K562 (cell line): ENCODE measurements around the gene SRRM4. TPM values are rescaled to one million over a fixed set of nuclear protein-coding genes. Genes with fewer than 3 reads are reported as not detected.

Experiments used
- ATAC-seq: fragments of 200-7000 bp; cut with Tn5 transposase; 3 replicates; pipeline ENCODE4 v1.9.1; 2020; ENCODE audit warnings: moderate library complexity
- BruUV-seq: library from RNA; stranded (reverse); fragments of 400-500 nt; replicated peaks from 2 replicates; lab custom pipeline; 2021; lab: Mats Ljungman, UMichigan
- CTCF ChIA-PET: fragments of 300-600 bp; formaldehyde crosslinking; extraction: SDS; loops from one replicate; lab custom pipeline; 2021; ENCODE audit warnings: low intra/inter-chr PET ratio; lab: Yijun Ruan, JAX
- POLR2A ChIA-PET: fragments of 300-600, 350-650 bp; sonication (Branson Sonifier 250); formaldehyde crosslinking; extraction: SDS; loops from one replicate; lab custom pipeline; 2021; ENCODE audit warnings: antibody characterized with exemption, inconsistent platforms; lab: Yijun Ruan, JAX
- DNase-seq, 4 experiments: peaks; one replicate each; pipeline versions ENCODE4 v3.0.0 to v3.0.0-alpha.2; 2011 to 2018; ENCODE audit warnings: low spot score in 3 of 4, mixed read lengths in 3 of 4; ENCODE audit errors: extremely low read depth in 1 of 4
- FAIRE-seq: peaks from 2 replicates; lab custom pipeline; 2011; peaks lifted over from hg19 to GRCh38; lab: Jason Lieb, UNC
- H2AFZ ChIP-seq: 2 replicates; pipeline ENCODE4 v1.6.0; 2011; ENCODE audit warnings: low read depth, low read length, control low read depth, inconsistent platforms
- H3K27ac ChIP-seq: fragments of 200-600 bp; 3 replicates; pipeline ENCODE4 v1.8.0; 2011; ENCODE audit warnings: low read depth, mild to moderate bottlenecking, control low read depth, inconsistent platforms, low read length, moderate library complexity, mixed read lengths; ENCODE audit errors: extremely low read depth
- H3K27me3 ChIP-seq, 2 experiments: fragments of 300-600 bp in 1 of 2; 2 replicates in 1 of 2; 3 replicates in 1 of 2; pipeline versions ENCODE4 v1.6.0 to v1.8.0; 2011; ENCODE audit warnings: inconsistent platforms in 2 of 2, low read length in 2 of 2, mild to moderate bottlenecking in 1 of 2, mixed read lengths in 1 of 2, moderate library complexity in 1 of 2; ENCODE audit not compliant: control insufficient read depth in 2 of 2, insufficient read depth in 2 of 2
- H3K36me3 ChIP-seq: fragments of 300-600 bp; 3 replicates; pipeline ENCODE4 v1.8.0; 2011; ENCODE audit warnings: mild to moderate bottlenecking, low read length, inconsistent platforms; ENCODE audit not compliant: control insufficient read depth, insufficient read depth
- H3K4me1 ChIP-seq, 2 experiments: fragments of 200-600 bp in 1 of 2; replicated peaks in 1 of 2; 2 replicates in 1 of 2; 3 replicates in 1 of 2; pipeline versions ENCODE4 v1.5.1 to v1.8.0; 2011; ENCODE audit warnings: inconsistent platforms in 2 of 2, low read length in 2 of 2, mild to moderate bottlenecking in 1 of 2, mixed read lengths in 1 of 2, moderate library complexity in 1 of 2; ENCODE audit not compliant: control insufficient read depth in 2 of 2, insufficient read depth in 2 of 2
- H3K4me2 ChIP-seq: 2 replicates; pipeline ENCODE4 v1.6.1; 2011; ENCODE audit warnings: low read length, control low read depth, inconsistent platforms, mixed read lengths; ENCODE audit not compliant: insufficient read depth
- H3K4me3 ChIP-seq: fragments of 200-600 bp; sonication (generic), shearing (Covaris generic); 2 replicates; pipeline ENCODE4 v1.5.1; 2016; ENCODE audit warnings: control low read depth, inconsistent platforms
- H3K79me2 ChIP-seq: fragments of 200-600 bp; 3 replicates; pipeline ENCODE4 v1.8.0; 2011; ENCODE audit warnings: low read length, inconsistent platforms; ENCODE audit not compliant: control insufficient read depth, insufficient read depth
- H3K9ac ChIP-seq, 2 experiments: 2 replicates each; pipeline versions ENCODE4 v1.6.0 to v1.6.1; 2011; ENCODE audit warnings: low read depth in 2 of 2, low read length in 2 of 2, control low read depth in 1 of 2, inconsistent platforms in 1 of 2, mild to moderate bottlenecking in 1 of 2, mixed read lengths in 1 of 2; ENCODE audit not compliant: insufficient read depth in 1 of 2
- H3K9me1 ChIP-seq: one replicate; pipeline ENCODE4 v1.6.0; 2011; ENCODE audit warnings: inconsistent platforms, mild to moderate bottlenecking, low read length, moderate library complexity; ENCODE audit not compliant: control insufficient read depth, insufficient read depth
- H3K9me3 ChIP-seq: replicated peaks from 2 replicates; pipeline ENCODE4 v1.5.1; 2011; ENCODE audit warnings: low read depth, low read length, inconsistent platforms; ENCODE audit not compliant: control insufficient read depth, insufficient read depth
- H4K20me1 ChIP-seq: replicated peaks from 2 replicates; pipeline ENCODE4 v1.6.1; 2011; ENCODE audit warnings: low read length, inconsistent platforms, mixed read lengths; ENCODE audit not compliant: control insufficient read depth, insufficient read depth
- BDP1 ChIP-seq: IDR thresholded peaks from 3 replicates; pipeline ENCODE4 v1.6.1; 2011; ENCODE audit not compliant: insufficient read length, insufficient read depth
- BRD9 ChIP-seq: fragments of 450-650 bp; IDR thresholded peaks from 2 replicates; pipeline ENCODE4 v1.6.1; 2018; ENCODE audit warnings: low read depth; ENCODE audit not compliant: partially characterized antibody
- IFI16 ChIP-seq: fragments of 250-450 bp; sonication (Bioruptor Pico); IDR thresholded peaks from 2 replicates; pipeline ENCODE4 v2.1.2; 2022; ENCODE audit warnings: mild to moderate bottlenecking, inconsistent platforms
- MCM3 ChIP-seq: fragments of 450-650 bp; IDR thresholded peaks from 2 replicates; pipeline ENCODE4 v1.6.1; 2016
- PURB ChIP-seq: sonication (generic); formaldehyde crosslinking; IDR thresholded peaks from 2 replicates; pipeline ENCODE4 v1.9.0; 2021; ENCODE audit warnings: low read depth, mild to moderate bottlenecking, missing genetic modification reagents
- RBM25 ChIP-seq: fragments of 200-400 bp; formaldehyde crosslinking; IDR thresholded peaks from 2 replicates; pipeline ENCODE4 v1.6.1; 2018; ENCODE audit warnings: low read length, low read depth, moderate library complexity; ENCODE audit not compliant: severe bottlenecking
- RHOXF2B ChIP-seq: fragments of 250-450 bp; sonication (Bioruptor Pico); conservative IDR thresholded peaks from 2 replicates; pipeline ENCODE4 v1.5.1; 2021
- RUNX1 ChIP-seq: sonication (generic); IDR thresholded peaks from 2 replicates; pipeline ENCODE4 v1.6.1; 2016; ENCODE audit warnings: antibody characterized with exemption, low read depth
- XRCC4 ChIP-seq: IDR thresholded peaks from one replicate; pipeline ENCODE4 v1.6.1; 2011; ENCODE audit not compliant: insufficient read depth, insufficient read length; ENCODE audit errors: extremely low read depth
- XRCC5 ChIP-seq: fragments of 200-400 bp; formaldehyde crosslinking; IDR thresholded peaks from 2 replicates; pipeline ENCODE4 v1.6.1; 2017; ENCODE audit warnings: low read depth, mild to moderate bottlenecking, low read length
- ZNF121 ChIP-seq: sonication (generic); formaldehyde crosslinking; conservative IDR thresholded peaks from 2 replicates; pipeline ENCODE4 v1.8.0; 2022; ENCODE audit warnings: missing genetic modification reagents
- ZNF184 ChIP-seq: sonication (generic); formaldehyde crosslinking; IDR thresholded peaks from 2 replicates; pipeline ENCODE4 v1.5.0; 2020; ENCODE audit warnings: missing genetic modification reagents
- WGBS: fragments of 100-300 bp; shearing (Covaris generic); methylation state at CpG from one replicate; pipeline ENCODE4 v1.1.6; 2016; ENCODE audit warnings: low coverage, mixed read lengths; ENCODE audit not compliant: insufficient coverage; ENCODE audit errors: missing lambda C conversion rate; 5-methylcytosine and 5-hydroxymethylcytosine counted together
- in situ Hi-C: fragments of 300-500 bp; cut with MboI; formaldehyde crosslinking; loops from 4 replicates; pipeline ENCODE4 v1.15.0; 2018; ENCODE audit warnings: inconsistent platforms, mixed read lengths
- intact Hi-C: fragments of 100-400 bp; cut with micrococcal nuclease; formaldehyde crosslinking; loops from 2 replicates; pipeline ENCODE4 v1.14.2; 2022
- polyA plus RNA-seq, 8 experiments: library from polyadenylated mRNA; depleted of rRNA in 4 of 8; stranded (reverse) in 5 of 8; unstranded in 3 of 8; fragments of >200 nt; fragmentation: Nextera tagmentation in 2 of 8; fragmentation: Illumina TruSeq in 1 of 8; extraction: Ambion mirVana in 2 of 8; extraction: Trizol in 1 of 8; gene quantifications; 2 replicates each; pipeline versions ENCODE4 v1.2.1 to v1.2.3, GENCODE V29; 2011 to 2014; ENCODE audit warnings: inconsistent platforms in 1 of 8, missing spikeins in 1 of 8
- total RNA-seq, 7 experiments: library from RNA; depleted of rRNA in 6 of 7; stranded (reverse); fragments of >200 nt in 6 of 7; fragmentation: Illumina TruSeq in 2 of 7; extraction: Trizol in 2 of 7; gene quantifications; 2 replicates each; pipeline versions ENCODE4 v1.2.1 to v1.2.3, GENCODE V29; 2011 to 2021; ENCODE audit warnings: low replicate concordance in 1 of 7
- TF ChIP-seq, protein P1 (sequence below): fragments of 250-450 bp; sonication (Bioruptor Pico); IDR thresholded peaks from 2 replicates; pipeline ENCODE4 v1.5.1; 2021; ENCODE audit warnings: mild to moderate bottlenecking
- TF ChIP-seq, protein P2 (sequence below): IDR thresholded peaks from 2 replicates; pipeline ENCODE4 v1.6.1; 2016; ENCODE audit warnings: missing genetic modification characterization, missing compliant biosample characterization
- TF ChIP-seq, protein P3 (sequence below): fragments of 250-450 bp; sonication (Bioruptor Pico); IDR thresholded peaks from 2 replicates; pipeline ENCODE4 v1.5.0; 2020; ENCODE audit warnings: mild to moderate bottlenecking

SRRM4 gene
- total and polyA plus RNA-seq, 9 of the 15 experiments (the other 6 are each of a cell fraction or from before 2014, with no cell fraction given) = not detected

DNA sequence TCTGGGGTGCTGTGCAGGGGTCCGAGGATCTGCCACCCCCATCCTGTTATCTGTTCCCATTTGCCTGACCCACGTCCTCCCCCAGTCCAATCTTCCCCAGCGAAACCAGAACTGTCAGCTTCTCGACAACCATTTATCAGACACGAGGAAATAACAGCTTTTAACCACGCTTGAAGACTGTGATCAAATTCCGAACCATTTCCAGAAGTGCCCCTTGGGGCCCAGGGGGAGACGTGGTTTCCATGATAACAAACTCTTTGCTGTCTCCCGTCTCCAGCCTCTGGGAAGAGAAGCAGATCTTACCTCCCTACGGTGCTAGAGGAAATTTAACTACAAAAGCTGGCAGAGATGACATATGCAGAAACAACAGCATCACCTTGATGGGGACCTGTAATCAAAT is 35.1 kb upstream of the SRRM4 start:
- ATAC-seq = no peak
- Histone ChIP-seq H3K79me2 (no peaks in the 10 kb centered on the region), H3K4me3 (no peak overlapping the region), H3K9ac (no peak overlapping the region), H4K20me1 (no peaks in the 10 kb centered on the region), H2AFZ (no peak overlapping the region), H3K27me3 (peaks cover 0 to 7% of the 10 kb centered on the region in 2 experiments; a peak in 1 of 5 replicates), H3K36me3 (no peaks in the 10 kb centered on the region), H3K27ac (no peak overlapping the region), H3K9me3 (no peaks in the 10 kb centered on the region), H3K4me1 (no peaks in the 10 kb centered on the region)
- WGBS = under 1% methylated on average over 10 of the region's 10 CpGs
- POLR2A ChIA-PET = interaction anchor here (0.9 kb wide), 1 partner anchor 10 kb away, joined by 3 read pairs; no protein-coding TSS in a partner anchor
- FAIRE-seq = peak; percentile 48
- intact Hi-C loops = no loop called here
- DNase-seq = no peak
- TF ChIP-seq ZNF121 (CRISPR knock-in tag) (no peak), ZNF184 (CRISPR knock-in tag) (no peak), XRCC5 (no peak), BRD9 (no peak), XRCC4 (no peak), IFI16 (no peak), RHOXF2B (CRISPR knock-in tag) (no peak), BDP1 (no peak), RUNX1 (no peak), MCM3 (no peak), PURB (no peak), RBM25 (no peak)
- TF ChIP-seq, protein P1, sequence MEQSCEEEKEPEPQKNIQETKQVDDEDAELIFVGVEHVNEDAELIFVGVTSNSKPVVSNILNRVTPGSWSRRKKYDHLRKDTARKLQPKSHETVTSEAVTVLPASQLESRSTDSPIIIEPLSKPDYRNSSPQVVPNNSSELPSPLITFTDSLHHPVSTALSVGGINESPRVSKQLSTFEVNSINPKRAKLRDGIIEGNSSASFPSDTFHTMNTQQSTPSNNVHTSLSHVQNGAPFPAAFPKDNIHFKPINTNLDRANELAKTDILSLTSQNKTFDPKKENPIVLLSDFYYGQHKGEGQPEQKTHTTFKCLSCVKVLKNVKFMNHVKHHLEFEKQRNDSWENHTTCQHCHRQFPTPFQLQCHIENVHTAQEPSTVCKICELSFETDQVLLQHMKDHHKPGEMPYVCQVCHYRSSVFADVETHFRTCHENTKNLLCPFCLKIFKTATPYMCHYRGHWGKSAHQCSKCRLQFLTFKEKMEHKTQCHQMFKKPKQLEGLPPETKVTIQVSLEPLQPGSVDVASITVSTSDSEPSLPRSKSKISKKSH (CRISPR knock-in tag) = no peak
- TF ChIP-seq, protein P2, sequence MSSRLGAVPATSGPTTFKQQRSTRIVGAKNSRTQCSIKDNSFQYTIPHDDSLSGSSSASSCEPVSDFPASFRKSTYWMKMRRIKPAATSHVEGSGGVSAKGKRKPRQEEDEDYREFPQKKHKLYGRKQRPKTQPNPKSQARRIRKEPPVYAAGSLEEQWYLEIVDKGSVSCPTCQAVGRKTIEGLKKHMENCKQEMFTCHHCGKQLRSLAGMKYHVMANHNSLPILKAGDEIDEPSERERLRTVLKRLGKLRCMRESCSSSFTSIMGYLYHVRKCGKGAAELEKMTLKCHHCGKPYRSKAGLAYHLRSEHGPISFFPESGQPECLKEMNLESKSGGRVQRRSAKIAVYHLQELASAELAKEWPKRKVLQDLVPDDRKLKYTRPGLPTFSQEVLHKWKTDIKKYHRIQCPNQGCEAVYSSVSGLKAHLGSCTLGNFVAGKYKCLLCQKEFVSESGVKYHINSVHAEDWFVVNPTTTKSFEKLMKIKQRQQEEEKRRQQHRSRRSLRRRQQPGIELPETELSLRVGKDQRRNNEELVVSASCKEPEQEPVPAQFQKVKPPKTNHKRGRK = no peak
- TF ChIP-seq, protein P3, sequence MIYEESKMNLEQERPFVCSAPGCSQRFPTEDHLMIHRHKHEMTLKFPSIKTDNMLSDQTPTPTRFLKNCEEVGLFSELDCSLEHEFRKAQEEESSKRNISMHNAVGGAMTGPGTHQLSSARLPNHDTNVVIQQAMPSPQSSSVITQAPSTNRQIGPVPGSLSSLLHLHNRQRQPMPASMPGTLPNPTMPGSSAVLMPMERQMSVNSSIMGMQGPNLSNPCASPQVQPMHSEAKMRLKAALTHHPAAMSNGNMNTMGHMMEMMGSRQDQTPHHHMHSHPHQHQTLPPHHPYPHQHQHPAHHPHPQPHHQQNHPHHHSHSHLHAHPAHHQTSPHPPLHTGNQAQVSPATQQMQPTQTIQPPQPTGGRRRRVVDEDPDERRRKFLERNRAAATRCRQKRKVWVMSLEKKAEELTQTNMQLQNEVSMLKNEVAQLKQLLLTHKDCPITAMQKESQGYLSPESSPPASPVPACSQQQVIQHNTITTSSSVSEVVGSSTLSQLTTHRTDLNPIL (CRISPR knock-in tag) = no peak
- TF ChIP-seq, all 486 proteins: peak for 0
- Histone ChIP-seq H3K9me1 (no peaks in the 10 kb centered on the region), H3K4me2 (no peak overlapping the region)
- in situ Hi-C loops = no loop called here
- CTCF ChIA-PET = no interaction called here
- no TSS peak for BruUV-seq
